ENCODE measurements around the gene HELT.

Gene HELT

GRCh38 chr4:185004562-185005218, 13.6 kb upstream of the HELT start:
- DNase-seq: no peak

DNA sequence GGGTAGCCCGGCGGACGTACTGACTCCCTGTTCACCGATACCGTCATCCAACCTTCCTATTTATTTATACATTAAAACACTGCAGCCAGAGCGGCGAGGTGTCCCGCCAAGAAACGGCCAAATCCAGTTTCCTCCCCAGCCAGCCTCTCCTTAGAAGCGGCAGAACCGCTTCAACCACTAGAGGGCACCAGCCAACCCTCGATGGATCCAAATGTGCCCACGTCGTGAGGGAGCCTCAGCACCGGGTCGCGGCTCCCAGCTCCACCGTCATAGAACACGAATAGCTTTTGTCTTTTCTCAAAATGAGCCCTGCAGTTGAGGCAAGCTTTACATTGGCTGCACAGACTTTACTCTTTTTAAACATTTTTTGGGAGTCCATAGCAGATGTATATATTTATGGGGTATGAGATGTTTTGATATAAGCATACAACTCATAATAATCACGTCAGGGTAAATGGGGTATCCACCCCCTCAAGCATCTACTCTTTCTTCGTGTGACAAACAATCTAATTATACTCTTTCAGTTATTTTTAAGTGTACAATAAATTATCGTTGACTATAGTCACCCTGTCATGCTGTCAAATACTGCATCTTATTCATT, 13.0 kb upstream of the HELT start:
- DNase-seq: peak; percentile 56

- DNase-seq: no peak
Measured at GRCh38 chr4:185011408-185011807, 6.9 kb upstream of the HELT start.

DNA sequence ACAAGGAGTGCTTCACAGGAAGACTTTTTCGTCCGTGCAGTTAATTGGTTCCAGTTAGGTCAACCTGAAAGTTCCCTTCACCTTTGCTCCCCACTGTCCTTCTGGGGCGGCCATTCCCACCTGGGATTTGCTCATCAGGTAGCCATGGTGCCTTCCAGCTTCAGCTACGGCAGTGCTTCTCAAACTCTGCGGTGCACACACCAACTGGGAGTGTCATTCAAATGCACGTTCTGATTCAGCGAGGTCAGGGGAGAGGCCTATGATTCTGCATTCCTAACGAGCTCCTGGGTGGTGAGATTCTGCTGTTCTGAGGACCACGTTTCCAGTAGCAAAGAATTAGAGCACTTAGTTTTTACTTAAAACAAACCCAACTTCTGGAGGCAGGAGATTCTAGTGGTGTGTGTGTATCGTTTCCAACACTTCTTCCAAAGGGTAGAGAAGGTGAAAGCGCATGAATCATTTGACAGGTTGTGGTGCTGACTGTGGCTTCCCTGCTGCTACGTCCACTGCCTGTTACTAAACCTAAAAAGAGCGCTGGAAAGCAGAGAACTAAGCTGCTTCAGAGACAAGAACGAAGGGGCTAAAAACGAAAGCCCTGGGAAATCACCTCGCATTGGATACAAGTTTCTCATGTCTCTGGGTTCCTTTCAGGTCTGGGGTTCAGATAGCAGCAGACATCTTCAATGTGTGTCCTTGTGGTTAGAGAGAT, 4.7 kb upstream of the HELT start:
- DNase-seq: no peak

- no peak for DNase-seq
Measured at GRCh38 chr4:185015108-185015507, 3.2 kb upstream of the HELT start.

DNA sequence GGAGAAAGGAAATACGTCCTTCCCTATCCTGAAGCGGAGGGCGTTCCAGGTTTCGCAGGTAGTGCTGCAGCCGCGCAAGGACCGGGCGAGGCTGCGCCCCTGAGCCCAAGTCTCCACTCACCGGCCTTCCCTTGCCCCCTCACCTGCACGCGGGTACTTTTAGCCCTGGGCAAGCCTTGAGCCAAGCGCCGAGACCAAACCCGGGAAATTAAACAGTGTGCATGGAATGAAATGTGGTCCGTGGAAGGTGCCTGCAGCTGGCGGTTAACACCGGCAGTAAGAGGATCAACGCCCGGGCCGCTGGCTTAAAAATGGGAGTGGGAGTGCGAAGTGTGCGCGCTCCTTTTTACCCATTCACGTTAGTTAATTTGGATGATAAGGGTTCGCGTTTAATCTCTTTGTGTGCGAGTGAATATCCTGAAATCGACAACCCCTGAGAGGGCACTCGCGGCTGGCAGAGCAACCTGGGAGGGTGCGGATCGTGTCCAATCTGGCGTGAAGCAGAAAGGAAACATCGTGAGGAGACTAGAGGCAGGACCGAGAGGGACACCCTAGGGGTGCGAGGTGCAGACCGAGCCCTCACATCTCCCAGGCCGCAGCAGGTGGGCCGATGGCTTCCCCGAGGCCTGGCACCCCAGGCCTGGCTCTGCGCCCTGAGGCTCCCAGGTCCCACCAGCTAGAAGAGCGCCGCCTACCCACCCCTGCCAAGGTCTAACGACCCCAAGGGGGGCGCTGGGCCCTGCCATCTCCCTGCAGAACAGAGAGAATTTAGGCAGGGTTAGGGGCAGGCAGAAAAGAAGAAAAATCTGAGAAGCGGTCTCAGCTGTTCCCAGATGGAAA, 2.0 kb upstream of the HELT start:
- no peak for DNase-seq

GRCh38 chr4:185016946-185017758, 1.1 kb upstream of the HELT start:
- no peak for DNase-seq

- no peak for DNase-seq
Measured at GRCh38 chr4:185018834-185019455, 655 bp downstream of the HELT start.

DNA sequence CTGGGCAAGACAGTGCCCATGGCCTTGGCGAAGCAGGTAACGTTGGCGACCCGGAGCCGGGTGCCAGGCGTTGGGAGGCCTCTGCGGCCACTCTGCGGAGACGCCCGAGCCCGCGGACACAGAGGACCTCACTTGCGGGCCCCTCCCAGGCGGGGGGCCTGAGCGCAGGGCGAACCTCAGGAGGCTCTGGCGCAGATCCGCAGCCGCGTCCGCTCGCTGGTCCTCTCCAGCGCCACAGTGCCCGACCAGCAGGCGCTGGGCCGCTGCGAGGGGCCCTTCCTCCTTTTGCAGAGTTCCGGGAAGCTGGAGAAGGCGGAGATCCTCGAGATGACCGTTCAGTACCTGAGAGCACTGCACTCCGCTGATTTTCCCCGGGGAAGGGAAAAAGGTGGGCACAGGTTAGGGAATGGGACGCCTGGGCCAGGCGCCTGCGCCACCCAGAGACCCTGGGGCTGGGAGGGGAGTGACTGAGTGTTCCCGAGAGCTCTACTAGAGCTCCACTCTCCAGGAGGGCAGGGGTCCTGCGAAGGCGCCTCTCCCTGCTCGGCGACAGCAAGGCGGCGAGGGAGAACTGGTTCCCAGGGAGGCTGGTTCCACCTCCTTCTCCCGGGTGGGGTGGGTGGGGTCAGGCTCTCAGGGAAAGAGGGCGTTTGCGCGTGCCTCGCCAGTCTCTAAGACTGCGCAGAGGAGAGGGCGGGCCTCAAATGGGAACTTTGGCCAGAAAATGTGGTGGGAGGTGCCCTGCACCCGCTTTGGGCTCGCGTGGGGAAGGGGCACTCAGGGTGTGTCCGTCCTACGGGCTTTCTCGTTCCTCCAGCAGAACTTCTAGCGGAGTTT, 1.4 kb downstream of the HELT start:
- no peak for DNase-seq

- no peak for DNase-seq
Measured at GRCh38 chr4:185020293-185020808, 2.1 kb downstream of the HELT start.

- DNase-seq: no peak
Measured at GRCh38 chr4:185020863-185021761, 2.8 kb downstream of the HELT start.

GRCh38 chr4:185023471-185023870, 5.2 kb downstream of the HELT start:
- no peak for DNase-seq

GRCh38 chr4:185028625-185029024, 10.3 kb downstream of the HELT start:
- no peak for DNase-seq

GRCh38 chr4:185031611-185032010, 13.3 kb downstream of the HELT start:
- DNase-seq: no peak

- DNase-seq: no peak
Measured at GRCh38 chr4:185033072-185033471, 14.8 kb downstream of the HELT start.

- DNase-seq: no peak
Measured at GRCh38 chr4:185033950-185034349, 15.7 kb downstream of the HELT start.

GRCh38 chr4:185035284-185035683, 17.0 kb downstream of the HELT start:
- no peak for DNase-seq

DNA sequence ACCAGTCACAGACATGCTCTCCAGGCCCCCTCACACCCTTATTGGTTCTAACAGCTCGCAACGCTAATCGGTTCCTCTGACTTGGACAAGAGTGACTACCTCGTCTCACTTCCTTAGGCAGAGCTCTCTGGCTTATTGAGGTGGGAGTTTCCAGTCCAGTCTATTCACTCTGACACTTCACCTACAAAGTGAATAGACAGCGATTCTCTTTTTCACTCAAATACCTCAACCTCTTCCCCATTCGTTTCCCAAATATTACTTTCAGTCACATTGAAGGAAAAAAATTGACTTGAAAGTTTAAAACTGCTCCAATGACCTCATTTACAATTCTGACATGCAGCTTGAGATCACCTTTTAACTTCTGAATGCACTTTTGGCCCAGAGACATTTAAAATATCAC, 17.7 kb downstream of the HELT start:
- DNase-seq: no peak

- no peak for DNase-seq
Measured at GRCh38 chr4:185036842-185037241, 18.6 kb downstream of the HELT start.
